GM21381 (cell line): ENCODE results near the gene GDPD2.
"Not testable (repeated sequence)": the region's sequence is repeated elsewhere in the genome, so short reads cannot be mapped to it uniquely, and the experiment has no call there.

Experiments
- ATAC-seq: cut with Tn5 transposase; IDR thresholded peaks from one replicate; pipeline ENCODE4 v1.9.1; 2021; ENCODE audit warnings: mild to moderate bottlenecking, moderate library complexity; ENCODE audit not compliant: unreplicated experiment

GDPD2 gene

GRCh38 chrX:70422851-70423341, at the start of gene GDPD2:
GDPD2 (plus strand) TSS chrX:70423314; CDS start chrX:70424985, 1,671 bp downstream.
- ATAC-seq: no peak

- no peak for ATAC-seq
Observed at GRCh38 chrX:70386235-70386634, 36.9 kb upstream of the GDPD2 start.

GRCh38 chrX:70398899-70399298, 24.2 kb upstream of the GDPD2 start:
- no peak for ATAC-seq

- ATAC-seq: not testable (repeated sequence)
Observed at GRCh38 chrX:70400181-70400580, 22.9 kb upstream of the GDPD2 start.

GRCh38 chrX:70402721-70403120, 20.4 kb upstream of the GDPD2 start:
- ATAC-seq: no peak

GRCh38 chrX:70405003-70405402, 18.1 kb upstream of the GDPD2 start:
- ATAC-seq: no peak

- no peak for ATAC-seq
Observed at GRCh38 chrX:70410921-70411320, 12.2 kb upstream of the GDPD2 start.

GRCh38 chrX:70411475-70411874, 11.6 kb upstream of the GDPD2 start:
- no peak for ATAC-seq

- ATAC-seq: no peak
Observed at GRCh38 chrX:70421618-70422017, 1.5 kb upstream of the GDPD2 start.

GRCh38 chrX:70423936-70424675, 992 bp downstream of the GDPD2 start:
- ATAC-seq: no peak

GRCh38 chrX:70424801-70425200, 1.7 kb downstream of the GDPD2 start:
- ATAC-seq: no peak

- ATAC-seq: no peak
Observed at GRCh38 chrX:70426286-70427278, 3.5 kb downstream of the GDPD2 start.

- no peak for ATAC-seq
Observed at GRCh38 chrX:70427365-70427764, 4.3 kb downstream of the GDPD2 start.

GRCh38 chrX:70429759-70430158, 6.6 kb downstream of the GDPD2 start:
- no peak for ATAC-seq

- no peak for ATAC-seq
Observed at GRCh38 chrX:70432936-70433847, 10.1 kb downstream of the GDPD2 start.

- ATAC-seq: peak; percentile 68
Observed at GRCh38 chrX:70433848-70434351, 10.8 kb downstream of the GDPD2 start.

GRCh38 chrX:70434352-70434866, 11.3 kb downstream of the GDPD2 start:
- ATAC-seq: peak; percentile 68

GRCh38 chrX:70434914-70435586, 11.9 kb downstream of the GDPD2 start:
- ATAC-seq: no peak

- no peak for ATAC-seq
Observed at GRCh38 chrX:70436343-70436742, 13.2 kb downstream of the GDPD2 start.

GRCh38 chrX:70437011-70437410, 13.9 kb downstream of the GDPD2 start:
- ATAC-seq: no peak
